ENCODE data around the gene DGCR8.
"Not testable (repeated sequence)": the region's sequence is repeated elsewhere in the genome, so short reads cannot be mapped to it uniquely, and the experiment has no call there.

The DGCR8 gene

DNA sequence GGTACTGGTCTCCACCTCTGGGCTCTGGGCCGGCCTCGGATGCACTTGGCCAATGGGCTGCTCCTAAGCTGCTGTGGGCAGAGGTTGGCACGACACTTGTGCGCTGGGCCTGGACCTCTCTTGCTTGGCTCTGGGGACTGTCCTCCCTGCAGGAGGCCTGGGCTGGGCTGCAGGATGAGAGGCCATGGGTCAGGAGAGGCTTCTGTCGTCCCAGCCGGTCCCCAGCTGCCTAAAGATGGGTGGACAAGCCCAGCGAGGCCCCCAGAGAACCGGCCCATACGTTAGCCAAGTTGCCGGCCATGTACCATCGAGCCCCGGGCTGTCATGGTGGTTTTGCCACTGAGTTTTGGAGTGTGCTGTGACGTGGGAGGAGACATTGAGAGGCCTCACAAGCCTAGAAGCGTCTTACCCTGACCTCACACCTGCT, 72.4 kb downstream of the DGCR8 start:
- no peaks in the 10 kb centered on the region for H3K36me3 ChIP-seq (ENCODE audit: control insufficient read depth, low read depth, low read length)
- no peak overlapping the region for H3K9ac ChIP-seq (ENCODE audit: low read length)
- no peaks in the 10 kb centered on the region for H3K9me3 ChIP-seq (ENCODE audit: control insufficient read depth, low read depth, low read length)
- no peak overlapping the region for H3K4me3 ChIP-seq (ENCODE audit: low read length)
- no peaks in the 10 kb centered on the region for H3K27me3 ChIP-seq (ENCODE audit: control insufficient read depth, insufficient read depth, low read length)
- H3K27ac ChIP-seq (ENCODE audit: low read length), result no peak overlapping the region
- peaks cover 4% of the 10 kb centered on the region for H3K4me1 ChIP-seq (ENCODE audit: control insufficient read depth, low read depth, low read length)

DNA sequence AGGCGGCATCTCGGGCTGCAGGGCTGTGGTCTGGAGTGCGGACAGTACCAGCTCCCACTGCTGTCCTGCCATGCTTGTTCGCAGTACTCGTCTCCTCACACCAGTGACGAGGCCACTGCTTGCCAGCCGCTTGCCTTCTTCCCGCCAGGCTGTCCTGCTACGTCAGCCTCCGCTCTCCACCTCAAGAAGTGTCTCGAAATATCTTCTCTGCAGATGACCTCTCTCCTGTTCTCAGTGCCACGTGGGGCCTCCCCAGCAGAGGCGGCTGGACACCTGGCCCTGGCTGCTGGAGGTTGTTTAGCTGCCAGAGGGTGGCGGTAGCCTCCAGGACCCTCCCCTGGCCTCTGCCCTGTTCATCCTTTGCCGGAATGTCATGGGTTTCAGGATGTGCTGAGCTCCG, 73.9 kb downstream of the DGCR8 start:
- peaks cover 6% of the 10 kb centered on the region for H3K4me1 ChIP-seq (ENCODE audit: control insufficient read depth, low read depth, low read length)
- H3K36me3 ChIP-seq (ENCODE audit: control insufficient read depth, low read depth, low read length), result no peaks in the 10 kb centered on the region
- H3K4me3 ChIP-seq (ENCODE audit: low read length), result no peak overlapping the region
- H3K27me3 ChIP-seq (ENCODE audit: control insufficient read depth, insufficient read depth, low read length), result no peaks in the 10 kb centered on the region
- no peak overlapping the region for H3K27ac ChIP-seq (ENCODE audit: low read length)
- H3K9me3 ChIP-seq (ENCODE audit: control insufficient read depth, low read depth, low read length), result no peaks in the 10 kb centered on the region
- no peak overlapping the region for H3K9ac ChIP-seq (ENCODE audit: low read length)

DNA sequence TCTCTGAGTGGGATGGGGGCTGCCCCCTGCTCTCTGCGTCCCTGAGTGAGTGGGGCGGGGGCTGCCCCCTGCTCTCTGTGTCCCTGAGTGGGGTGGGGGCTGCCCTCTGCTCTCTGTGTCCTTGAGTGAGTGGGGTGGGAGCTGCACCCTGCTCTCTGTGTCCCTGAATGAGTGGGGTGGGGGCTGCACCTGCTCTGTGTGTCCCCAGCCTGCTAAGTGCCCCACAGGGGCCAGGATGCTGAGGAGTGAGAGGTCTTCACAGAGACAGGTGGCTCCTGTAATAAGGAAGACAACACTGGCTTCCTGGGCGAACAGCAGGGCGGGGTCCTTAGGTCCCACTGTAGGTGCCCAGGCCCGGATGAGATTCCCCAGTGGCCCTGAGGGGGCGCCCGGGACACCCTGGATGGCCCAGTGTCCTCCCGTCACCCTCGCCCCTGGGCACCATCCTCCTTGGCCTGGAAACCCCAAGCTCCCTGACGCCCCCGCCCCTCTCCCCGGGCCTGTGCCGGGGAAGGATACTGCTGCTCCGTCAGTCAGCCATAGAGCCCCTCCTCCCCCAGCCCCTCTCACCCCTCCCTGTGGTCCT, 74.7 kb downstream of the DGCR8 start:
- Histone ChIP-seq H3K4me3 (ENCODE audit: low read length) (no peak overlapping the region), H3K9me3 (ENCODE audit: control insufficient read depth, low read depth, low read length) (no peaks in the 10 kb centered on the region), H3K27ac (ENCODE audit: low read length) (no peak overlapping the region), H3K4me1 (ENCODE audit: control insufficient read depth, low read depth, low read length) (peaks cover 7% of the 10 kb centered on the region), H3K9ac (ENCODE audit: low read length) (no peak overlapping the region), H3K36me3 (ENCODE audit: control insufficient read depth, low read depth, low read length) (no peaks in the 10 kb centered on the region), H3K27me3 (ENCODE audit: control insufficient read depth, insufficient read depth, low read length) (no peaks in the 10 kb centered on the region)

DNA sequence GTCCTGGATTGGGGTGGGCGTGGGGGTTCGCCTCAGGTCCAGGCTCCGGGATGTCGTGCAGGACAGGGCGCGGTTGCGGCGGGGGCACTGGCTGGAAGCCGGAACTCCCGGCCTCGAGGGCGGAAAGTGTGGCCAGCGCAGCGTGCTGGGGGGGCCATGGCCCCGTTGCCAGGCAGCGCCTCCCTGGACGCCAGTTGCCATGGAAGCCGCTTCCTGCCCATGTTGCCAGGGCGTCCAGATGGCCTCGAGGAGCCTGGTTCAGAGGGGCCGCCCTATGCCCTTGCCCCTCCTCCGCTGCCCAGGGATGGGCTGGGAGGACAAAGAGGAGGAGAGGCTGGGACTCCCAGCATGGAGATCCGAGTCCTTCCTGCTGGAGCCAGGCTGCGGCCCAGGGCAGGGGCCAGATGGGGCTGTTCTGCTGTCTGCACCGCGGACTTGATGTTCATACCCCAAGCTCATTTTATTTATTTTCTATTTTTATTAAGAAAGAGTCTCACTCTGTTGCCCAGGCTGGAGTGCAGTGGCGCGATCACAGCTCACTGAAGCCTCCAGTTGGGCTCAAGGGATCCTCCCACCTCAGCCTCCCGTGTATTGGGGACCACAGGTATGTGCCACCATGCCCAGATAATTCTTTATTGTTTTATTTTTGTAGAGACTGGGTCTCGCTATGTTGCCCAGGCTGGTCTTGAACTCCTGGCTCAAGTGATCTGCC, 75.4 kb downstream of the DGCR8 start:
- Histone ChIP-seq H3K27ac (ENCODE audit: low read length) (no peak overlapping the region), H3K27me3 (ENCODE audit: control insufficient read depth, insufficient read depth, low read length) (no peaks in the 10 kb centered on the region), H3K9ac (ENCODE audit: low read length) (no peak overlapping the region), H3K36me3 (ENCODE audit: control insufficient read depth, low read depth, low read length) (no peaks in the 10 kb centered on the region), H3K4me1 (ENCODE audit: control insufficient read depth, low read depth, low read length) (peaks cover 7% of the 10 kb centered on the region), H3K4me3 (ENCODE audit: low read length) (no peak overlapping the region), H3K9me3 (ENCODE audit: control insufficient read depth, low read depth, low read length) (no peaks in the 10 kb centered on the region)

DNA sequence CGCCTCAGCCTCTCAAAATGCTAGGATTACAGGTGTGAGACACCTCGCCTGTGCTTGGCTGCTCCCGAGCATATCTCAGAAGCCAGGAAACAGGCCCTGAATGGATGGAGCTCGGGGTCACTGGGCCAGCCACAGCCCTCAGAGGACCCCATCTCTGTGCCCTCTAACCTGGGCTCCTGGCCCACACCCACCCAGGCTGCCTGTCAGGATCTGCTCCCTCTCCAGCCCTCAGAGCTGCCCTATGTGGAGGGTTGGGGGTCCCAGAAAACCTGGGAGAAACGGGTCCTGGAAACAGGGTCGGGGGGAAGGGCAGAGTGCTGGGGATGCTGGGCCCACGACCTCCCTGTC, 76.0 kb downstream of the DGCR8 start:
- Histone ChIP-seq H3K9me3 (ENCODE audit: control insufficient read depth, low read depth, low read length) (no peaks in the 10 kb centered on the region), H3K4me3 (ENCODE audit: low read length) (no peak overlapping the region), H3K36me3 (ENCODE audit: control insufficient read depth, low read depth, low read length) (no peaks in the 10 kb centered on the region), H3K9ac (ENCODE audit: low read length) (no peak overlapping the region), H3K4me1 (ENCODE audit: control insufficient read depth, low read depth, low read length) (peaks cover 7% of the 10 kb centered on the region), H3K27me3 (ENCODE audit: control insufficient read depth, insufficient read depth, low read length) (no peaks in the 10 kb centered on the region), H3K27ac (ENCODE audit: low read length) (no peak overlapping the region)

DNA sequence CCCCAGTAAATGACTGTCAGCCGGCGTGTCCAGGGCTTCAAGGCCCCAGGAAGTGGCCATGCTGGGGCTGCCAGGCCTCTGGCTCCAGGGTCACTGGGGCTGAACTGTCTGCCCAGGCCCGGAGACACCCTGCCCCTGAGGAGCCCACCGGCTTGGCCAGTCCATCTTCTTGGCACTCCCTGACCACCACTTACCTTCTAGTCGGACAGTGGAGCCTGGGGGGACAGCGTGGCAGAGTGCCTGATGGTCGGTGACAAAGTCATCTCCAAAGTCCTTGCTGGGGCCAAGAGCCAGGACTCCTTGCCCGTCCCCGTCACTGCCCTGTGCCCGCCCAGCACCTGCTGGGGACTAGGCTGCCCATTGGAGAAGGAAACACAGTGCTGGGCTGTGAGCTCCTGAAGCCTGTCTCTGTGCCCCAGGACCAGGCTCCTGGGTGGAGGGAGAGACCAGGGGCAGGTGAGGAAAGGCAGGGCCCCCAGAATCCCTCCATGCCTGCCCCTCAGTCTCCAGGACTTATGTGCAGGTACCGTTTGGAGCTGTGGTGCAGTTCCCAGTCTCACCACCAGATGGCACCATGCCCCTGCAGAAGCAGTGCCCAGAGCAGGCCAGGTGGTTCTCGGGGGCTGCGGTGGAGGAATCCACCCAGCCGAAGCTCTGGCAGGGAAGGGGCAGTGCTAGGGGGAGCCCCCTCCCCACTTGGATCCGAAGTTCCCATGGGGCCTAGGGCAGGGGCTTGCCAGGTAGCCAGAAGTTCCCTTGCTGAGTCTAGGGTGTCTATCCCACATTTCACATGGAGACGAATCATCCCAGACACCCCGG, 76.8 kb downstream of the DGCR8 start:
- H3K9me3 ChIP-seq (ENCODE audit: control insufficient read depth, low read depth, low read length), result no peaks in the 10 kb centered on the region
- no peak overlapping the region for H3K4me3 ChIP-seq (ENCODE audit: low read length)
- H3K27me3 ChIP-seq (ENCODE audit: control insufficient read depth, insufficient read depth, low read length), result no peaks in the 10 kb centered on the region
- no peak overlapping the region for H3K9ac ChIP-seq (ENCODE audit: low read length)
- no peak overlapping the region for H3K27ac ChIP-seq (ENCODE audit: low read length)
- H3K4me1 ChIP-seq (ENCODE audit: control insufficient read depth, low read depth, low read length), result peaks cover 7% of the 10 kb centered on the region
- H3K36me3 ChIP-seq (ENCODE audit: control insufficient read depth, low read depth, low read length), result no peaks in the 10 kb centered on the region

DNA sequence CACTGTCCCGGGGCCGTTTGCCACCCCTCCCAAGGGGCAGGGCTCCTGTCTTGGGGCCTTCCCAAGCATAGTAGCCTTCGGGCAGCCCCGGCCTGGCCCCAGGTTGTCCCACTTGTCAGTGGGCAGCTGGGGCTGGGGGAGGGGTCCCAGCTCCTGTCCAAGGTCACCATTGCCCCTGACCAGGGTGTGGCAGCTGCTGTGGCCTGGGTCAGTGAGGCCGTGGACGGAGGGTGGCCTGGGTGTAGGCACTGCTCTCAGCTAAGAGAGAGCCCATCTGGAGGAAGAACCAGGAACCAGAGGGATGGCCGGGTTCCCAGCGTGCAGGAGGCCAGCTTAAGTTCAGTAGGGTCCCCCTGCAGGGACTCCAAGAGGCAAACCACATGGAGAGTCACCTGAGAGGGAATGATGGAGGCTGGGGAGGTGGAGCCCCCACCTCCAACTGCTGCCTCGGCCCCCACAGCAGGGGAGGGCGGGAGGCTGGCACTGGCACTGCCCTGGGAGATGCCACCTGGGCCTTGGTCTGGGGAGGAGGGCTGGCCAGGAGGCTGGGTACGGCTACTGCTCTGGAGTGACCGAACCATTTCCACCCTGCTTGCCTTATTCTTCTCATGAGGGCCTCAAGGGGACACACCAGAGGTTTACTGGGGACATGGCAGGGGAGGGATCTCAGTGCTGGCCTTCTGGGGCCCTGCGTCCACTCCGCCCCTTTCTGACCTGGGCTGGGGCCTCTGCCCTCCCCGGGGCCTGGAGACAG, 77.6 kb downstream of the DGCR8 start:
- no peak overlapping the region for H3K9ac ChIP-seq (ENCODE audit: low read length)

DNA sequence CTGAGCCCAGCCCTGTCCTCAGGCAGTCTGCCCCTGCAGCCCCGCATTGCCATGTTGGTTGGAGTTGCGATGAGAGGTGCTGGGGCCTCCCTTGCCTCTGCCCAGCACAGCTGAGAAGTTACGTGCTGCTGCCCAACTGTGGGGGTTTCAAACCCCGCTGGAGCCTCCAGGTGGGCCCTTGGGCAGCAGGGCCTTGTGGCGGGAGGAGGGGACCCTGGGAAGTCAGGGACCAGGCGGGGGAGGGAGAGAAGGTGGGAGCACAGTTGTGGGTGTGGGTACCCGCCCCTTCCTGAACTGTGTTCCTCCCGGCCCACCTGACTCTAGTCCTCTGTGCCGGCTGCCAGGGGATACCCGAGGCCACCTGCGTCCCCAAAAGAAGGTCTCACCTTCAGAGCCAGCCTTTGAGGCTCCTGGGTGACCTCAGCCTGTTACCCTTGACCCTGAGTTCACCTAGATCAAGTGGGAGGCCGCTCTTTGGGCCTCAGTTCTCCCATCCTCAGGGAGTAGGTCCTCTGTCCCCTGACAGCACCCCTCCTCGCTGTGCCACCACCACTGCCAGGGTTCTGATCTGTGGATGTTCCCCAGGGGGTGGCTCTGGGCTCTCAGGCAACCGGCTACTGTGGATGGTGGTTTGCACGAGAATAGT, 78.5 kb downstream of the DGCR8 start:
- H3K27me3 ChIP-seq (ENCODE audit: control insufficient read depth, insufficient read depth, low read length), result no peaks in the 10 kb centered on the region
- no peak overlapping the region for H3K4me3 ChIP-seq (ENCODE audit: low read length)
- no peak overlapping the region for H3K27ac ChIP-seq (ENCODE audit: low read length)
- H3K9me3 ChIP-seq (ENCODE audit: control insufficient read depth, low read depth, low read length), result no peaks in the 10 kb centered on the region
- H3K4me1 ChIP-seq (ENCODE audit: control insufficient read depth, low read depth, low read length), result peaks cover 7% of the 10 kb centered on the region
- no peak overlapping the region for H3K9ac ChIP-seq (ENCODE audit: low read length)
- H3K36me3 ChIP-seq (ENCODE audit: control insufficient read depth, low read depth, low read length), result no peaks in the 10 kb centered on the region

More for the DNA sequence above, 77.6 kb downstream of the DGCR8 start:
- no peaks in the 10 kb centered on the region for H3K36me3 ChIP-seq (ENCODE audit: control insufficient read depth, low read depth, low read length)
- no peak overlapping the region for H3K27ac ChIP-seq (ENCODE audit: low read length)
- H3K4me1 ChIP-seq (ENCODE audit: control insufficient read depth, low read depth, low read length), result peaks cover 7% of the 10 kb centered on the region
- no peaks in the 10 kb centered on the region for H3K27me3 ChIP-seq (ENCODE audit: control insufficient read depth, insufficient read depth, low read length)
- H3K4me3 ChIP-seq (ENCODE audit: low read length), result no peak overlapping the region
- no peaks in the 10 kb centered on the region for H3K9me3 ChIP-seq (ENCODE audit: control insufficient read depth, low read depth, low read length)

DNA sequence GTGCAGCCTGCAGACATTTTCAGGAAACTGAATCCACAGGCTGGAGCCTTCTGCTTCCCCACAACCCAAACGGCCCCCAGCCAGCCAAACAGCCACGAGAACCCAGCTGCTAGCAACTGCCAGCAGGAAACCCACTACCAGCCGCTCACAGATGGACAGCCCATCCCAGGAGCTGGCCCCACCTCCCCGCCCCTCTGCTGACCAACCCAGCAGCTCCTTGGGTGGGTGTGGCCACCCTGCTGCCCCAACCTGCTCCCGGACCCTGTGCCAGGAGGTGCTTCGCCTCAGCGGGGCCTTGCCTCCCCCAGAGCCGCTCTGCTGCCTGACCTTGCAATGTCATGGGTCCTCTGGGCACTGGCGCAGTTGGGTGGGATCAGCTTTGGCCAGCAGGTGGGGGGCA, 79.0 kb downstream of the DGCR8 start:
- Histone ChIP-seq H3K27me3 (ENCODE audit: control insufficient read depth, insufficient read depth, low read length) (no peaks in the 10 kb centered on the region), H3K9me3 (ENCODE audit: control insufficient read depth, low read depth, low read length) (no peaks in the 10 kb centered on the region), H3K4me3 (ENCODE audit: low read length) (no peak overlapping the region), H3K27ac (ENCODE audit: low read length) (no peak overlapping the region), H3K36me3 (ENCODE audit: control insufficient read depth, low read depth, low read length) (no peaks in the 10 kb centered on the region), H3K9ac (ENCODE audit: low read length) (no peak overlapping the region), H3K4me1 (ENCODE audit: control insufficient read depth, low read depth, low read length) (peaks cover 3% of the 10 kb centered on the region)

DNA sequence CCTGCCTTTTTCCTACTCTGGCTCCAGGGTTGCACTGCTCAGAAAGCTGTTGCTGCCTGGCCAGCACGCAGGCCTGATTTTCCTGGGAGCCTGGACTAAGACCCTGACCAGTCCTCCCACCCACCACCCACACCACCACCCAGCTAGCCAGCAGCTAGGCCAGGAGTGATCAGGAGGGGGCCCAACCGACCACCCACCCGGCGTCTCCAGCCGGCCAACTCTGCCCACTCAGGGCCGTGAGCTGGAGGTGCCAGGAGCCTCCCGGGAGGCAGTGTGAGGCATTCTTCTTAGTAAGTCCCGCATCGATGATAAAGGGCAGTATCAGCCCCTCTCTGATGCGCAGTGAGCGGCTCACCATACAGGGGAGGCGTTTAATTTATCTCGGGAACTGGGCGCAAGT, 79.5 kb downstream of the DGCR8 start:
- H3K27ac ChIP-seq (ENCODE audit: low read length); H3K4me3 ChIP-seq (ENCODE audit: low read length); H3K9ac ChIP-seq (ENCODE audit: low read length); H3K36me3 ChIP-seq (ENCODE audit: control insufficient read depth, low read depth, low read length); H3K9me3 ChIP-seq (ENCODE audit: control insufficient read depth, low read depth, low read length); H3K4me1 ChIP-seq (ENCODE audit: control insufficient read depth, low read depth, low read length); H3K27me3 ChIP-seq (ENCODE audit: control insufficient read depth, insufficient read depth, low read length): not testable (repeated sequence)

DNA sequence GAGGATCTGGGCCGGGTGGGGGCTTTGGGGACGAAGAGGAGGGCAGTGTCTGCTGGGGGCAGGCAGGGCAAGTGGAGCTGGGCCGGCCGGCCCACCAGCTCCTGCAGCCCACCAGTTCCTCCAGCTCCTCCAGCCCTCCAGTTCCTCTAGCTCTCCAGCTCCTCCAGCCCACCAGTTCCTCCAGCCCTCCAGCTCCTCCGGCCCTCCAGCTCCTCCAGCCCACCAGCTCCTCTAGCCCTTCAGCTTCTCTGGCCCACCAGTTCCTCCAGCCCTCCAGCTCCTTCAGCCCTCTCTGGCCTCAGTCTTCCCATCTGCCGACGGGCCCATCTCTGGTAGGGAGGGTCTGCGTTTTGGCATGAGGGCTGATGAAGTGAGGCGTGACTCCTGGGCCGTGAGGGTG, 80.0 kb downstream of the DGCR8 start:
- Histone ChIP-seq H3K9ac (ENCODE audit: low read length) (no peak overlapping the region), H3K36me3 (ENCODE audit: control insufficient read depth, low read depth, low read length) (no peaks in the 10 kb centered on the region), H3K4me1 (ENCODE audit: control insufficient read depth, low read depth, low read length) (peaks cover 3% of the 10 kb centered on the region), H3K9me3 (ENCODE audit: control insufficient read depth, low read depth, low read length) (no peaks in the 10 kb centered on the region), H3K4me3 (ENCODE audit: low read length) (no peak overlapping the region), H3K27me3 (ENCODE audit: control insufficient read depth, insufficient read depth, low read length) (no peaks in the 10 kb centered on the region), H3K27ac (ENCODE audit: low read length) (no peak overlapping the region)
